ENCODE results near the gene GCSH. TPM values are rescaled to one million over a fixed set of nuclear protein-coding genes. Genes with fewer than 3 reads are reported as not detected.

The GCSH gene
- total RNA-seq, 1 donor from 2014 or later: 47.5 TPM

DNA sequence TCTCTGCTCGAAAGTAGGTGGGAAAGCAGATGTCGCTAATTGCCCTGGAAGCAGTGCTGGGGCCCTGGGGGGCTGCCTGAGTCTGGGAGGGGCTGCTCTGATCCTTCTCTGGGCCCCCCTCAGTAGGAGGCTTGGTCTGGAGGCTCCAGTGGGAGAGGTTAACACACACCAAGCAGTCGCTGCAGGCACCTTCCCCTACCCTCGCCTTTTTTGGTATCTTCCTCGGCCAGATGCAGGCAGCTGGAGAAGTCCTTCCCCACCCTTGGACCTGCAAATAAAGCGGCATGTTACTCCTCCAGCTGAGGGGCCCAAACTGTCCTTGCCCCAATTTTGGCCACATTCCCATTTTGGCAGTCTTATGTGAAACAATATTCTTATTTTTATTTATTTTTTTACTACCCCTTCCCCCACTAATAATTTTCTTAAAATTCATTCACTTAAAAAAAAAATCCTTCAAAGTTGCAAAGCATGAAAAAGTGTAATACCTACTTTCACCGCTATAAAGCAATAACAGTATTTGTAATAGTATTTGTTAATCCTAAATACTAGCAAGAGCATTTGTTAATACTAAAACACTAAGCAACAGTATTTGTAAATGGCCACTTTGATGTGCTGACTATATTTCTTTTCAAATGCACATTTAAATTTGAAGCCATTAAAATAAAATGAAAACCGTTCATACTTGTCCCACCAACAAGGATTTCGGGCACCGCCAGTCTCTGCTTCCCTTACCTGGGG, 34.2 kb downstream of the GCSH start:
- no peaks in the 10 kb centered on the region for H3K27me3 ChIP-seq (ENCODE audit: low read depth)
- peaks cover 4% of the 10 kb centered on the region for H3K4me1 ChIP-seq
- H3K27ac ChIP-seq (replicated peaks): no peak overlapping the region
- TF ChIP-seq, protein P1, sequence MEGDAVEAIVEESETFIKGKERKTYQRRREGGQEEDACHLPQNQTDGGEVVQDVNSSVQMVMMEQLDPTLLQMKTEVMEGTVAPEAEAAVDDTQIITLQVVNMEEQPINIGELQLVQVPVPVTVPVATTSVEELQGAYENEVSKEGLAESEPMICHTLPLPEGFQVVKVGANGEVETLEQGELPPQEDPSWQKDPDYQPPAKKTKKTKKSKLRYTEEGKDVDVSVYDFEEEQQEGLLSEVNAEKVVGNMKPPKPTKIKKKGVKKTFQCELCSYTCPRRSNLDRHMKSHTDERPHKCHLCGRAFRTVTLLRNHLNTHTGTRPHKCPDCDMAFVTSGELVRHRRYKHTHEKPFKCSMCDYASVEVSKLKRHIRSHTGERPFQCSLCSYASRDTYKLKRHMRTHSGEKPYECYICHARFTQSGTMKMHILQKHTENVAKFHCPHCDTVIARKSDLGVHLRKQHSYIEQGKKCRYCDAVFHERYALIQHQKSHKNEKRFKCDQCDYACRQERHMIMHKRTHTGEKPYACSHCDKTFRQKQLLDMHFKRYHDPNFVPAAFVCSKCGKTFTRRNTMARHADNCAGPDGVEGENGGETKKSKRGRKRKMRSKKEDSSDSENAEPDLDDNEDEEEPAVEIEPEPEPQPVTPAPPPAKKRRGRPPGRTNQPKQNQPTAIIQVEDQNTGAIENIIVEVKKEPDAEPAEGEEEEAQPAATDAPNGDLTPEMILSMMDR (IDR thresholded peaks at IDR 0.05; ENCODE audit: borderline replicate concordance): no peak
- no peaks in the 10 kb centered on the region for H3K36me3 ChIP-seq
- H3K9me3 ChIP-seq (replicated peaks): no peaks in the 10 kb centered on the region
- no peak for DNase-seq
- intact Hi-C loops (cut with micrococcal nuclease): no loop called here
- H3K4me3 ChIP-seq: no peak overlapping the region

DNA sequence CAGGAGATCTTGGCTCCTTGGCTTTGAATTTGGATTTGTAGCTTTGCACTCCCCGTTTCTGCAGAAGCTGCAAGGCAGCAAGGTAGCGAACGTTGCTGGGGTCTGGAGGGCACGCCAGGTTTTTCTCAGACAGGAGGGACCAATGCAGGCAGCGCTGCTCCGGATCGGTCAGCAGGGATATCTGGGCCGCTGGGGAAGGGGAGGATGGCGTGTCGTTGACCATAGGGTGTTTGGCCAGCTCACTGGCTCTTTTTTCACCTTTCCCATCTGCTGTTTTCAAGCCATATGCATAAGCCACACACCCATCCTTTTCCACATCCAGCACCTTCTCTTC, 34.9 kb downstream of the GCSH start:
- no peaks in the 10 kb centered on the region for H3K36me3 ChIP-seq
- peaks cover 4% of the 10 kb centered on the region for H3K4me1 ChIP-seq
- intact Hi-C loops (cut with micrococcal nuclease): no loop called here

DNA sequence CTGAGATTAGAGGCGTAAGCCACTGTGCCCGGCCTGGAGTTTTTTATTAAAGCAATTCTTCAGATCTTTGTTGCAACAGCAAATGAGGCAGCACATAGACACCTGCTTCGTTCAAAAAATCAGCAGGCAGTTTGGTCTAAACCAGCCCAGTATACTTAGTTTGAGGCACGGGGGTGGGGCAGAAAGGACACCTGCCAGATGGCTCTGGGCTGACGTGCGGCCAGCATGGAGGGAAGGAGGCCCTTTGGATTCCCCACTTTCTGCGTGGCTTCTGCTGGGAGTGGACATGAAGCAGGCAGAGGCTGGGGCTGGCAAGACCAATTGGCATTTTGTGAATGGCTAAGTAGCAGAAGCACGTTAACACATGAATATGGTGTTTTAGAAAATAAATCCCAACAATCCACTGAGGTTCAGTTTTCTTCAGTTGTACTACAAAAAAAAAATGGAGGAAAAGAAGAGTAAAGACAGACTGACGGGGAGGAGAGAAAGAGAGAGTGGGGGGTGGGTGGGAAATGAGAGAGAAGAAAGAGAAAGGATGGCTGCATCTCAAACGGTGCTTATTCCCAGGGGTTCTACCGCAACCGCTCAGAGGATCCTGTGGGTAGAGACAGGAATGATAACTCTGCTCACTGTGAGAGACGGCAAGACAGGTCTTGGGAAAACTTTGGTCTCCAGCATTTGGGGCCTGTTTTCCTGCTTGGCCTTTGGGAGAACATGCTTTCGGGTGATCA, 35.5 kb downstream of the GCSH start:
- Histone ChIP-seq H3K4me3 (no peak overlapping the region), H3K9me3 (replicated peaks) (no peaks in the 10 kb centered on the region), H3K27ac (replicated peaks) (no peak overlapping the region), H3K36me3 (no peaks in the 10 kb centered on the region), H3K27me3 (ENCODE audit: low read depth) (no peaks in the 10 kb centered on the region), H3K4me1 (peaks cover 4% of the 10 kb centered on the region)
- TF ChIP-seq, protein P1 (IDR thresholded peaks at IDR 0.05; ENCODE audit: borderline replicate concordance): no peak
- intact Hi-C loops (cut with micrococcal nuclease): no loop called here
- DNase-seq: no peak

More for the DNA sequence above, 34.9 kb downstream of the GCSH start:
- Histone ChIP-seq H3K9me3 (replicated peaks) (no peaks in the 10 kb centered on the region), H3K27ac (replicated peaks) (no peak overlapping the region), H3K4me3 (no peak overlapping the region), H3K27me3 (ENCODE audit: low read depth) (no peaks in the 10 kb centered on the region)
- TF ChIP-seq, protein P1 (IDR thresholded peaks at IDR 0.05; ENCODE audit: borderline replicate concordance): no peak
- no peak for DNase-seq

DNA sequence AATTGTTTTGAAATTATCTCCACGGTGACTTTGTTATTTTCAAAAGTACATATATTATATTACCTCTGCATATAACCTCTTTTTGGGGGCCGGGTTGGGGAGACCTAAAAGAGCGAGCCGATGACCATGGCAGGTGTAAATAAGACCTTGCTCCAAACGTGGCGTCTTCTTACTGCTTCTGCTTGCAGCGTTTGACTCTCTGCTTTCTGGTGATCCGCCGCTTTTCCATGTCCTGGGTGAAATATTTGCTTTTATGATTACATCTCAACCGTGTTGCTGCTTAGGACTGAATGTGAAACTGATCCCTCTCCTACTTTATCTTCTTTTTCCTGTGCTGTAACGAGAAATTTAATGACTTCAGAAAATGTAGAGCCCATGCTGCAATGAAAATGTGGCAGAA, 42.4 kb downstream of the GCSH start:
- intact Hi-C loops (cut with micrococcal nuclease): no loop called here

DNA sequence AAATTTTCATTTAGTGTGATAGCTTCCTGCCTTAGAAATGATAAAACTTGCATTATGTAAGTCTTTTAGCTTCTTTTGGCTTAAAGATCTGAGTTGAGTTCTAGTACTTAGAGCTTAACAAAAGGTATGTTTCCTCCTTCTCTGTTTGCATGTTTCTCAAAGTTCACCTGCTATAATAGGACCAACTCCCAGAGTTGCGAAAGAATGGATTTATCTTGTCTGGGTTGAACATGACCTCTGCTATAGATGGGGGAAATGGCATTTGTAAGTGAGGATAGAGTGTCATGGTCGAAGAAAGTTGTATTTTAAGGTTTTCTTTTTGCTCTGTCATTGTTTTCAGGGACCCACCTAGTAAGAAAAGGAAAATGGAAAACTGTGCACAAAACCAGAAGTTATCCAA, 53.4 kb downstream of the GCSH start:
- Histone ChIP-seq H3K36me3 (peaks cover 48% of the 10 kb centered on the region), H3K27me3 (ENCODE audit: low read depth) (no peaks in the 10 kb centered on the region), H3K4me3 (no peak overlapping the region), H3K27ac (replicated peaks) (no peak overlapping the region), H3K9me3 (replicated peaks) (no peaks in the 10 kb centered on the region), H3K4me1 (peaks cover 26% of the 10 kb centered on the region)
- intact Hi-C loops (cut with micrococcal nuclease): no loop called here
- no peak for DNase-seq
- TF ChIP-seq, protein P1 (IDR thresholded peaks at IDR 0.05; ENCODE audit: borderline replicate concordance): no peak

More for the DNA sequence above, 42.4 kb downstream of the GCSH start:
- Histone ChIP-seq H3K9me3 (replicated peaks) (peaks cover 16% of the 10 kb centered on the region), H3K4me1 (no peaks in the 10 kb centered on the region), H3K36me3 (no peaks in the 10 kb centered on the region), H3K27ac (replicated peaks) (no peak overlapping the region), H3K27me3 (ENCODE audit: low read depth) (no peaks in the 10 kb centered on the region), H3K4me3 (no peak overlapping the region)
- TF ChIP-seq, protein P1 (IDR thresholded peaks at IDR 0.05; ENCODE audit: borderline replicate concordance): no peak
- DNase-seq: no peak
